Measurements from ENCODE around the gene UBE2E2. TPM values are rescaled to one million over a fixed set of nuclear protein-coding genes. Genes with fewer than 3 reads are reported as not detected.

Gene UBE2E2
- total RNA-seq, 1 experiment from 2014 or later: 38.6 TPM

GRCh38 chr3:23490459-23490858 is 287.3 kb downstream of the UBE2E2 start:
- Histone ChIP-seq H4K91ac (ENCODE audit: insufficient read length, low read depth, low read length) (no peak overlapping the region), H2BK20ac (ENCODE audit: low read depth, low read length, poor library complexity, severe bottlenecking) (no peak overlapping the region), H3K23me2 (ENCODE audit: insufficient read length, low read depth, low read length, poor library complexity, severe bottlenecking) (no peaks in the 10 kb centered on the region), H3K79me1 (ENCODE audit: insufficient read depth, low read depth, low read length, poor library complexity, severe bottlenecking) (no peaks in the 10 kb centered on the region), H3K9ac (ENCODE audit: extremely low read depth, insufficient read length, low read length) (no peak overlapping the region), H2BK15ac (ENCODE audit: low read depth, low read length) (no peak overlapping the region), H3K4me1 (ENCODE audit: insufficient read depth, low read length) (peaks cover 2% of the 10 kb centered on the region; the same call in 1 of the 2 replicates), H3K23ac (ENCODE audit: insufficient read length, low read depth, low read length) (no peak overlapping the region), H2BK120ac (ENCODE audit: low read depth, low read length, poor library complexity, severe bottlenecking) (no peak overlapping the region), H3T11ph (ENCODE audit: low read length) (no peak overlapping the region), H3K18ac (ENCODE audit: insufficient read length, low read depth, low read length) (no peak overlapping the region), H3K4me2 (ENCODE audit: insufficient read depth, insufficient read length, low read length) (no peak overlapping the region), H3K56ac (ENCODE audit: insufficient read length, low read depth, low read length) (no peak overlapping the region), H3K14ac (ENCODE audit: insufficient read depth, low read length) (no peak overlapping the region), H4K20me1 (ENCODE audit: control insufficient read depth, insufficient read depth, insufficient read length) (no peaks in the 10 kb centered on the region), H2BK5ac (ENCODE audit: insufficient read length, low read length) (no peak overlapping the region), H2AFZ (ENCODE audit: low read length) (no peak overlapping the region), H3K79me2 (ENCODE audit: insufficient read depth, low read length) (no peaks in the 10 kb centered on the region), H3K27me3 (ENCODE audit: insufficient read depth, low read length) (no peaks in the 10 kb centered on the region), H2BK12ac (ENCODE audit: insufficient read length, low read depth, low read length) (no peak overlapping the region), H2AK5ac (ENCODE audit: insufficient read length, low read length) (no peak overlapping the region), H3K9me3 (ENCODE audit: control insufficient read depth, low read depth, low read length) (no peaks in the 10 kb centered on the region), H4K5ac (ENCODE audit: insufficient read length, low read depth, low read length) (no peak overlapping the region), H4K8ac (replicated peaks; ENCODE audit: insufficient read length, low read depth, low read length) (no peak overlapping the region), H3K4ac (ENCODE audit: low read depth, low read length) (no peak overlapping the region), H3K27ac (ENCODE audit: insufficient read length, low read depth, low read length) (no peak overlapping the region)
- H3K4me1 Mint-ChIP-seq: peaks cover 13 to 18% of the 10 kb centered on the region in 2 experiments
- TF ChIP-seq, protein P1, sequence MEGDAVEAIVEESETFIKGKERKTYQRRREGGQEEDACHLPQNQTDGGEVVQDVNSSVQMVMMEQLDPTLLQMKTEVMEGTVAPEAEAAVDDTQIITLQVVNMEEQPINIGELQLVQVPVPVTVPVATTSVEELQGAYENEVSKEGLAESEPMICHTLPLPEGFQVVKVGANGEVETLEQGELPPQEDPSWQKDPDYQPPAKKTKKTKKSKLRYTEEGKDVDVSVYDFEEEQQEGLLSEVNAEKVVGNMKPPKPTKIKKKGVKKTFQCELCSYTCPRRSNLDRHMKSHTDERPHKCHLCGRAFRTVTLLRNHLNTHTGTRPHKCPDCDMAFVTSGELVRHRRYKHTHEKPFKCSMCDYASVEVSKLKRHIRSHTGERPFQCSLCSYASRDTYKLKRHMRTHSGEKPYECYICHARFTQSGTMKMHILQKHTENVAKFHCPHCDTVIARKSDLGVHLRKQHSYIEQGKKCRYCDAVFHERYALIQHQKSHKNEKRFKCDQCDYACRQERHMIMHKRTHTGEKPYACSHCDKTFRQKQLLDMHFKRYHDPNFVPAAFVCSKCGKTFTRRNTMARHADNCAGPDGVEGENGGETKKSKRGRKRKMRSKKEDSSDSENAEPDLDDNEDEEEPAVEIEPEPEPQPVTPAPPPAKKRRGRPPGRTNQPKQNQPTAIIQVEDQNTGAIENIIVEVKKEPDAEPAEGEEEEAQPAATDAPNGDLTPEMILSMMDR (conservative IDR thresholded peaks at IDR 0.05): no peak
- H3K9me3 Mint-ChIP-seq: peaks cover 2 to 6% of the 10 kb centered on the region in 2 experiments; a peak in 4 of 5 replicates
- no CpG with 5 or more reads among the region's 3 CpGs for WGBS (ENCODE audit: extremely low coverage, insufficient read length, low lambda C conversion rate)
- no peak for DNase-seq
- no peaks in the 10 kb centered on the region for H3K27me3 Mint-ChIP-seq (ENCODE audit: low read depth)
- H3K4me3 Mint-ChIP-seq: no peak overlapping the region
- H3K36me3 Mint-ChIP-seq (ENCODE audit: insufficient read depth in 1 of 3, low read depth in 3 of 3): peaks cover 5 to 11% (median 10%) of the 10 kb centered on the region in 3 experiments; a peak in 6 of 7 replicates
- H3K27ac Mint-ChIP-seq: peak overlapping the region in 1 of 3 experiments; percentile 83; a peak in 2 of 7 replicates

All from H9 (cell line).